NCI-H510A (cell line): ENCODE results near the gene ESR2.
"Not testable (repeated sequence)": the region's sequence is repeated elsewhere in the genome, so short reads cannot be mapped to it uniquely, and the experiment has no call there.

ENCODE experiments used
- DNase-seq: peaks from one replicate; lab custom pipeline; 2025; lab: John Stamatoyannopoulos, UW

ESR2 gene

DNA sequence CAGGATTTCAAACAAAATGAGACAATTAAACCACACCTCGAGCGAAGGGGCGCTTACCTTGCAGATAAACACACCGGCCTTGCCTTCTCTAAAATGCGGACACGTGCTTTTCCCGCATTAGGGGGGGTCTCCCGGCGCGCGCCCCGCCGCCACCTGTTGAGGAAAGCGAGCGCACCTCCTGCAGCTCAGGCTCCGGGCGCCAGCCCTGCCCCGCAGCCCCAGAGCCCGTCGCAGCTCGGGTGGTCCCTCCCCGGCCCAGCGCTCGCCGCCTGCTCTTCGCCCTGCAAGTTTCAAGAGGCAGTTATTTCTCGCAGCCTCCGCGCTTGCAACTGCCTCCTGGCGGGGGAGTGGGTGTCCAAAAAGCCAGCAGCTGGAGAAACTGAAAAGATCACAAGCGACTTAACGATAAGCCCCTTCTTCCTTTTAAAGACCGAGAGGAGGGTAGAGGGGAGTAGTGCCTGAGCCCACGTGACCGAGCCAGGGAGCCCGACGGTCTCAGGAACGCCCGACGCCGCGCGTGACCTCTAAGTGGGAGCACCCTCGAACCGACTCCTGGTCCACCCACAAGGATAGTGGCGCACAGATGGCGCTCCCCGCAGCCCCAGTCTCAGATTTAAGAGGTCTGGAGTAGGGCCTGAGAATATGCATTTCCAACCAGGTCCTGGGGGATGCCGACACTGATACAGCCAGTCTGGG, at the start of gene ESR2:
ESR2 (minus strand) TSS at position 396 of the 696 bp plus-strand sequence. CDS start 11,386 bp downstream, outside the sequence.
- DNase-seq: no peak

DNA sequence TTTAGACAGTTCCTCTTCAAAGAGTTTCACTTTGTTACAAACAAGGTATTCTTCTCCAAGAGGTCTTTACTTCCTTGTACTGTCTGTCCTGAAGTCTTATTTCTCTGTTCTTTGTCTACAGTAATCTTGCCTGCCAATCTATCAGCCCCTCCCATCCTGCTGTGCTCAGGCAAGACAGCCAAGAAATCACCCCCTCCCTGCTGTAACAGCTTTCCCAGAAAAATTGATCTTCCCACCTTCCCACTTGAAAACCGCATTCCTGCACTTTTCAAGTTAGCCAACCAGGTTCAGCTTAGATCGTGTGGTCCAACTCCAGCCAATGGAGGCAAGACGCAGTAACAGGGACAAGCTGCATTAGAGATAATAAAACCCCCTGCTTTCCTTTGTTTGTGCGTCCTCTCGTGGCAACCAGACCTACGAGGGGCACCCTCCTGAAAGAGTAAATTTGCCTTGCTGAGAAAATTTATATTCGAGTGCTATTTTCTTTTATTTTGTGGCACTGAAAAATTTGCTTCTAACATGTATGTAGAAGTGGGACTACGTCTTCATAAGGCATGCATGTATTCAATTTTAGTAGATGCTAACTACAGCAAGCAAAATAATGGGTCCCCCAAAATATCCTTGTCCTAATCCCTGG, 46.5 kb upstream of the ESR2 start:
- DNase-seq: no peak

DNA sequence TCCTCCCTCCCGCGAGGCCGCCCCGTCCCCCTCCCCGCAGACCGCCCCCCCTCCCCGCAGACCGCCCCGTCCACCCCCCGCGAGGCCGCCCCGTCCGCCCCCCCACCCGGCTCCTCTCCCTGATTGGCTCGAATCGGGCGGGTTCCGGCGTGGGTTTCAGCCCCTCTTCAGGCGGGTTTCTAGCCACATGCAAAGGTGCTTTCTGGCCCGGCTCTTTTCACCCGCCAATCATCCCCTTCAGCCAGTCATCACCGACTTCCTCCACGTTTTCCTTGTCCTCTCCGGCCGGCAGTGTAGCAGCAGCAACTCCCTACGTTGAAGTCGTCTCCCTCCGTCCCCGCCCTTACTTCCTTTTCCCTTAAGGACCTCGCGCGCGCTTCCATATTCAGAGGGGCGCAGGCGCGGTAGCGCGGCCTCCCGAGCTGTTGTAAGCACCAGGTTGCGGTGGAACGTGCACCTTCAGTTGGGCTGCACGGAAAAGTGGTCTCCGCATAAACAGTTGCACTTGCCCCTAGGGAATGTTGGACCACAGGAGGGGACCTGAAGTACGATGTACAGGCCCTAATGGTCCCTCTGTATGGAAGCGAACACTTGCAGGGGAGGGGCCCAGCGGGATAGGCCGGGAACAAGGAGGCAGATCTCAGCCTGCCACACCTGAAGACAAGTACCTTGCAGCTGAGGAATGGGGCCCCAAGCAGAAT, 44.6 kb upstream of the ESR2 start:
- peak; percentile 99 for DNase-seq

DNA sequence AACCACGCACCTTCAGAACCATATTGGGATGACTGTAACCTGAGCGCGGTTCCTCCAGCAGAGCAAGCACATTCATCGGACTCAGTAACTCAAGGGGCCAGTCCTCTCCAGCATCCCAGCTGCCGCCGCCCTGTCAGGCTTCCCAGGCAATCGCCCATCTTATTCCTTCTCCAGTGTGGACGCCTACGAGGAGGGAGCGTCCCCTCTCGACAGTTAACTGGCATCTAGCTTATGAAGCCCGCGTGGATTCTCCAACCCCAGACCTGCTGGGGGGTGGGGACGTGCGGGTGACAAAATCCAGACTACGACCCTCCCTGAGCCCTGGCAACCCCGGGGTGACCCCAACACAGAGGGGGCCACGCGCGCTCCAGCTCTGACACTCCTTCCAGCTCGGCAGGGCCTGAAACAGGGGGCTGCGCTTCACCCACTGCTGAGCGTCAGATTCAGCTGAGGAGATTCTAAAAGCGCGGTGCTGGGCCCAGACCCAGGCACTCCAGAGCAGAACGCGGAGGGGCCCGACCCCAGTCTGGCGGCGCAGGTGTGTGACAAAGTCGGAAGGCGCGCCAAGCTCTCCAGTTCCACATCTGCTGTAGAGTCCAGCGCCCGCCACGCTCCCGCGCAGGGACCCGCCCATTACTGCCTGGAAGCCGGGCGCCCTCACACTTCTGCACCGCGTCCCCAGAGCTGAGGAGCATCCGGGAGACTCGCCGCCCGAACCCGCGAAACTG, 43.9 kb upstream of the ESR2 start:
- peak; percentile 87 for DNase-seq

DNA sequence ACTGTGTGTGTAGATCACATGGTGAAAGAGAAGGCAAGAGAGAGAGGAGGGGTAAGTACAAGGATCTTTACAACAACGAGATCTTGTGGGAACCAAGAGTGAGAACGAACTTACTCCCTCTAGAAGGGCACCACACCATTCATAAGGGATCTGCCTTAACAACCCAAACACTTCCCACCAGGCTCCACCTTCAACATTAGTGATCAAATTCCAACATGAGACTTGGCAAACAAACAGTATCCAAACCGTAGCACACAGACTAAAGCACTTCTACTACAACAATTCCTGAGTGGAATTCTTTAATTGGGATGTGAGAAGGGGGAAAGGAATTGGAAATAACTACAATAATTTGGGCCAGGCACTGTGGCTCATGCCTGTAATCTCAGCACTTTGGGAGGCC, 35.0 kb upstream of the ESR2 start:
- no peak for DNase-seq

DNA sequence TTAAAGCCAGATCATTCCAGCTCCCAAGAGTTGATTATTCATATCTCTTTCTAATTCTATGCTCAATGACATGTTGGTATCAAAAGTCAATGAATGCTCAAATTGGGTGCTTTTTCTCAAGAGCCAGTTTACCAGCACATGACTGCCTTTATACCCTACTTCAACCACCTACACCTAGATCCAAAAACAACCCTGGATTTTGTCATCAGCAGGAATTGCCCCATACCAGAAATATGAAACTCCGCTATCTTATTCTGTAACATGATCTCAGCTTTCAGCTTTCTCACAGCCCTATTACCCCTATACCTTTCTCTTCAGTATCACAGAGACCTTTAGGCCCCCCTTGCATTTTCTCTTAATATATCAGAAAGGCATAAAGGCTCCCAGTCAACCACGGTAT, 32.3 kb upstream of the ESR2 start:
- DNase-seq: no peak

DNA sequence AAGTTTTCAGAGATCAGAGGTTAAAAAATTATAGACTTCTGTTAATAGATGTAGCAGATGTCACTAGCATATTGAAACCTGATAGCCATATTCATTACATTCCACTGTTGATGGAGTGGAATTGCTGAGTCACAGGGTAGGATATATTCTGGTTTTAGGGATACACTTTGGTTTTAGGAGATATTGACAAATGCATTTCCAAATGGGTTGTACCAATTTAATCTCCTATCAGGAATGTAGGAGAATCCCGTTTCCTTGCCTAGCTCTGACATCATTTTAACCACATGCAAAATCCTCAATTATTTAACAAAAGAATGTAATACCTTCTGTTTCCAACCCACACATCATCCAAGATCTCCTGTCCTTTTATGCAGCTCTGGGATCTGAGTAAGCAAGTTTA, 30.7 kb upstream of the ESR2 start:
- DNase-seq: no peak

DNA sequence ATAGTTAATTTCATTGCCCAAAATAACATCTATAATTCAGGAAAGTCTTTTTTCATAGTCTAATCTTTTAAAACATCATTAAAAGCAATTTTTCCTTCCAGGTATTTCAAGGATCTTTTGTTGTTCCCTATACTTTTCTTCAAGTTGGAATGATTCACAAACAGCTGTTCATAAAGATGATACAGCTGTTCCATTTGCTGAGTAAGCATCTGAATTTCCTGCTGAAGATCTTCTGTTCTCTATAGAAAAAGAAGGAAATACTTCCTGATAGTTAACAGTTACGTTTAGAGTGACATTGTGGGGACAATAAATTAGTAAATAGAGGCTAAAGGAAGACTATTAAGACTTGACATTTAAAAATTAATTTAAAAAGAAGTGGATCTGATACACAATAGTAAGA, 30.3 kb upstream of the ESR2 start:
- no peak for DNase-seq

DNA sequence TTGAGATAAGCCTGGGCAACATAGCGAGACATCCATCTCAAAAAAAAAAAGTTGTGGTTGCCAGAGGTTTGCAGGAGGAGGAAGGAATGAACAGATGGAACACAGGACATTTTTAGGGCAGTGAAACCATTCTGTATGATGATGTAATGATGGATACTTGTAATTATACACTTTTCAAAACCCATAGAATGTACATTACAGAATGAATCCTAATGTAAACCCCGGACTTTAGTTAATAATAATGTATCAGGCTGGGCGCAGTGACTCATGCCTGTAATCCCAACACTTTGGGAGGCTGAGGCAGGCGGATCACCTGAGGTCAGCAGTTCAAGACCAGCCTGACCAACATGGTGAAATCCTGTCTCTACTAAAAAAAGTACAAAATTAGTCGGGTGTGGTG, 26.2 kb upstream of the ESR2 start:
- DNase-seq: not testable (repeated sequence)

DNA sequence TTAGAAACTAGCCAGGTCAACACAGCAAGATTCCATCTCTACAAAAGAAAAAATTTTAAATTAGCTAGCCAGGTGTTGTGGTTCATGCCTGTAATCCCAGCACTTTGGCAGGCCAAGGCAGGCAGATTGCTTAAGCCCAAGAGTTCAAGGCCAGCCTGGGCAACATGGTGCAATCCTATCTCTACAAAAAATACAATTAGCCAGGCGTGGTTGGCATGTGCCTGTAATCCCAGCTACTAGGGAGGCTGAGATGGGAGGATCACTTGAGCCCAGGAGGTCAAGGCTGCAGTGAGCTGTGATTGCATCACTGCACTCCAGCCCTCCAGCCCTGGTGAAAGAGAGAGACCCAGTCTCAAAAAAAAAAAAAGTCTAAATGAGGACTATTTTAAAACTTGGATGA, 24.5 kb upstream of the ESR2 start:
- not testable (repeated sequence) for DNase-seq

DNA sequence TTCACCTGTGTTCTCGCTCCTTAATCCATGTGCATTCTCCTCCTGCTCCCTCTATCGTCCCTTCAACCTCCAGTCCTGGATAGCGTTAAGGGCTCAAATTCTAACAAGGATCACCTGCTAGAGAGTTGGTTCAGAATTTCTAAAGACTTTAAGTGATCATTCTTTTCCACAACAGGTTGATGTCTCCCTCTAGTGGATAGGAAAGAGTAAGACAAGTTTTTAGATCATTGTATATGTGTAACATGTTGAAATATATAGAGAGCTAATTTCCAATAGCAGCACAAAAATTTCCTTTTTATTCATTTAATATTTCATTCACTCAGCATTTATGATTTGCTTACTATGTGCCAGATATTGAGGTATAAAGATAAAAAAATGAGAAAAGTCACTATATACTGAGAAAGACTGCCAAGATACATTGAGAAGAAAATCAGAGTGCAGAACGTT, 9.3 kb upstream of the ESR2 start:
- no peak for DNase-seq

DNA sequence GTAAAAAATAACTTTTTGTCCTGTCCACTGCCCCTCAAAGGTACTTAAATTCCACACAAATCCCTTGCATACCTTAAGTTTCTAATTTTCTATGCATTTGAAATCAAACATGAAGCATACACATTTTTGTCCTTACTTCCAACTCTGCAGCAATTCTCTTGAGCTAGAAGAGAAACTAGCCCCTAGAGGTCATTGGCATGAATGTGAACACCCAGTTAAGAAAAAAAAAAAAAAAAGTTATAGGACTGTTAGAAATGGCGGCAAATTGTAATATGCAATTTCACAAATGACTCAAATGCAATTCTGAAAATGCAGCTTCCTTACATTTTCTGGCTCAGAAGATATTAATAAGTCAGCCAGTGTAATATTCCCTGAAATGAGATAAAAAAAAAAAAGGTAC, 4.6 kb upstream of the ESR2 start:
- DNase-seq: no peak

DNA sequence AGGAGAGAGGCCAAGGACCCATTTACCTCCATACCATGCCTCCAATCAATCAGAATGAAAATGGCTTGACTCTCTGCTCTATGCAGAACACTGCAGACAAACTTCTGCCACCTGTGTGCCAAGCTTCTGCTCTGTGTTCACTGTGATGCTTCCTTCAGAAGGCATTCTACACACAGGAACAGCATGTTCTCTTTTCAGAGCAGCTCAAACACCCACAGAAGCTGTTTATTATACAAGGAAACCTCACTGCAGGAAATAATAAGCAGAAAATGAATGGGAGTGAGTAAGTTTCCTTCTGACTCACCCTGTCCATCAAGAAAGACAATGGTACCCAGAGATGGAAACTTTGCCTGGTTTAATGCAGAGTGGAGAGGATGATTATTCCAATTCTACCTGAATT, 2.4 kb upstream of the ESR2 start:
- DNase-seq: no peak

DNA sequence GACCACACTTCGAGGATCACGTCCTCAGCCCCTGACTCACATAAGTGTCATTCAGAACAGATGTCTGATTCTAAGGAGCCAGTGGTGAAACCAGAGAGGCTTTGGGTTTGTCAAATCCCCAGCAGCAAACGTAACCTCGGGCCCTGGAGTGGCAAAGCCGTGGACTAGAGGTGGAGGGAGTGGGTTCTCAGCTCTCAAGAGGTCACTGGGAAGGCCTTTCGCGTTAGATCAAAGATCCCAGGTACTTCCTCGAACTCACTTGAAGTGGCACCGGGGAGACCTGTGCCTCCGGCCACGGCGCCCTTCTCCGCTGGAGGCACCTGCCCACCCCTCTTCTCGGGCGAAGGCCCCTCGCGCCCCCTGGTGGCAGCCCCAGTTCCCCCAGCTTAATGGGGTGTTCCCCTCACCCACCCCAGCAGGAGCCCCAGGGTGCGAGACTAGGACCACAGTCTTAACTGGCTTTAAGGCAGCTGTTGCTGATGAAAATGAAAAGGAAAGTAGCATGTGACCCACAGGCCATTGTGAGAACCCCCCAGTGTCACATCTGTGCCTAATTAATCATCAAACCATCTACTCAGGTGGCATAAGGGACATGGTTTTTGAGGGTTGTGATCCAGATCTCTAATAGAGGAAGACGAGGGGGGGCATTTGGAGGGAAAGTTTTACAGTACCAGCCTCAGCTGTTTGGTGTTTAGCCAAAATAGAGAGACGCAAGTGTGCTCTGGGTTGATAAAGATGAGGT, 672 bp upstream of the ESR2 start:
- DNase-seq: peak; percentile 56

DNA sequence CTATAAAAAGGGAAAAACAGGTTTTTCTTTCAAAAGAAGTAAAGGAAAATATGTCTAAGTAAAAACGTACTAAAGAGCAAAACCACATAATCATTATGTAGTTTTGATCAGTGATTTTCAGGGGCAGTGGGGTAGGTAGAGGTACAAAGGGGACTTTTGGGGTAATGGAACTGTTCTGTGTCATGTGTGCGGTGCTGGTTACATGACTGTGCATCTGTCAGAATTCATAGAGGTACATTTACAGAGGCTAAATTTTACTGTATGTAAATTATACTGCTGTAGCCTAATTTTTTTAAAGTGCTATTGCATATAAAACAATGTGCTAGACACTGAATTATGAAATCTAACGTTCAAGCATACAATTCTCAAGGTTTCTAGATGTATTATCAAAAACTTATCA, 2.0 kb downstream of the ESR2 start:
- no peak for DNase-seq

DNA sequence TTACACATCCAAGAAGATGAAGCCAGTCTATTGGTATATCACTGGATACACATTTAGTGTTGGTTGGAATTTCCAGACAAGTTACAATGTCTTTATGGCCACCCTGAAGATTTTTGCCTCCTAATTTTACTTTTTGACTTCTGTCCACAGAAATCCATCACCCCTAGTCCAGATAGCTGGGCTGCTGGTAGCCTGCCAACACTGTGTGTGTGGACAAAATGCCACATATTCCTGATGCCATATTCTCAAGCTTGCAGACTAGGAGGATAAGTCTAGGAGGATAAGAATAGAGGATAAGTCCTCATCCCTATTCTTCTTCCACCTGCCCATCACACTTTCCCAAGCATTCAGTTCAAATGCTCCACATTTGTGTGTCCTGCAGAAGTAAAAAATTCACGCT, 4.6 kb downstream of the ESR2 start:
- DNase-seq: no peak

DNA sequence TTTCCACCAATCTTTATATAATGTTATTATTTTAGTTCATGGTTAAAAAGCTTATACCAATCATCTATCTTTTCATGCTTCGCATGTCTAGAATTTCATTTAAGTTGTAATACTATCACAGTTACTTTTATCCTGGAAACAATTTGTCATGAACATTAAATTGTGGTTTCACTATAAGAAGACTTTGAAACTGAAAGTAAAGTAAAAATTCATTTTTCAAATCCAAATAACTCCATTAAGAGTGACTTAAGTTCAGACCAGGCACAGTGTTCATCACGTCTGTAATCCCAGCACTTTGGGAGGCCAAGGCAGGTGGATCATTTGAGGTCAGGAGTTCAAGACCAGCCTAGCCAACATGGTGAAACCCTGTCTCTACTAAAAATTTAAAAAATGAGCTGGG, 12.4 kb downstream of the ESR2 start:
- DNase-seq: no peak

DNA sequence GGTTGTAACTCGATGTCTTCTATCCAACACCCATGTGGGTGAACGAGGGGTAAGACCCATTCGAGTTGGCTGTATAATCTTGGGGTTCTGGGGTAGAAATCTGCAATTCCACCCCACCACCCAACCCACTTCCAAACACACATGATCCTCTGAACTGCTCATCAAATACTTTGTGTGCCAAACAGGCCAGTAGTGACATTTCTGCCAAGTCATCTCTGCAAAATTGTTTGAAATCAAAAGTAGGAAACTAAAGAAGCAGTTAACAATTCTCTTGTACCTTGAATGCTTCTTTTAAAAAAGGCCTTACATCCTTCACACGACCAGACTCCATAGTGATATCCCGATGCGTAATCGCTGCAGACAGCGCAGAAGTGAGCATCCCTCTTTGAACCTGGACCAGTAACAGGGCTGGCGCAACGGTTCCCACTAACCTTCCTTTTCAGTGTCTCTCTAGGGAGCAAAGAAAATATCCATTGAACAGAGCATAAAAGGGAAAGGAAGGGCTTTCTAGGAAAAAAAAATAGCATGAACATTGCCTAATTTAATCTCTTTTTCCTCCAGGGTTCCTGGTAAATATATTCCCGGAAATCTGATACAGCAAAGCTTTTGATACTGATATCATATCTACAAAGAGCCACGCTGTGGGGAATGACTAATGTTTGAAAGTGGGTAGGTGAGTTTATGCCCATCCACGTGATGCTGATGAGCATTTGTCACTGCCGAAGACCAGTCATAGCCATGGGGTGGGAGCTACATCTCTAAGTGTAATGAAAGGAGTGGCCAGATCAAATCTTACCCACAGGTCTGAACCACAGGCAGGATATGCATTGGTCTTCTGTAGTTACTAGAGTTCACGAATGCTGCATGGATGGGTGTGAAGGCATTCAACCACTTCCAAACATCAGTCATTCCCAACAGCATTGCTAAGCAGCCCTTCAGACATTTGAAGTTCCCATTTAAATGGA, 14.2 kb downstream of the ESR2 start:
- DNase-seq: no peak

DNA sequence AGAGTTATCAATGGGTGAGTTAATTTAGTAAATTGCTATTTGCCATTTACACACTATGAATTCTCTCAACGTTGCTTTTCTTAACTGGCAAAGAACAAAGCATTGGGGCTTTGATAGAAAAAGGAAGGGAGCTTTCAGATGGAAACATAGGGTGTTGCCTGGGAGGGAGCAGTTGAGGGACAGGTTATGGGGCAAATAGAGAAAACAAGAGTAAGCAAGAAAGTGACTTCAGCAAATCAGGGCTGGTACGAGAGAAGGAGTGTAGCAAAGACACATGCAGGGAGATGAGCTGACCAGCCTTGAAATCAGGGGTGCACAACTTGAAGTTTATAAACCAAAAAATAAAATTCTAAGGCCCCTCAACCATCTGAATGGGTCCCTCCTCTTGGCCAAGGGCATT, 15.7 kb downstream of the ESR2 start:
- no peak for DNase-seq

DNA sequence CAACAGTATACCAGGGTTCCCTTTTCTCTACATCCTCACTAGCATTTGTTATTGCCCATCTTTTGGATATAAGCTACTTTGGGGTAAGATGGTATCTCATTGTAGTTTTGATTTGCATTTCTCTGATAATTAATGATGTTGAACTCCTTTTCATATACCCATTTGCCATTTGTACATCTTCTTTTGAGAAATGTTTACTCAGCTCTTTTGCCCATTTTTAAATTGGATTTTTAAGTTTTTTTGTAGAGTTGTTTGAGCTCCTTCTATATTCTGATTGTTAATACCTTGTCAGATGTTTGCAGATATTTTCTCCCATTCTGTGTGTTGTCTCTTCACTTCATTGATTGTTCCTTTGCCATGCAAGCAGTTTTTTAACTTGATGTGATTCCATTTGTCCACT, 22.2 kb downstream of the ESR2 start:
- no peak for DNase-seq

DNA sequence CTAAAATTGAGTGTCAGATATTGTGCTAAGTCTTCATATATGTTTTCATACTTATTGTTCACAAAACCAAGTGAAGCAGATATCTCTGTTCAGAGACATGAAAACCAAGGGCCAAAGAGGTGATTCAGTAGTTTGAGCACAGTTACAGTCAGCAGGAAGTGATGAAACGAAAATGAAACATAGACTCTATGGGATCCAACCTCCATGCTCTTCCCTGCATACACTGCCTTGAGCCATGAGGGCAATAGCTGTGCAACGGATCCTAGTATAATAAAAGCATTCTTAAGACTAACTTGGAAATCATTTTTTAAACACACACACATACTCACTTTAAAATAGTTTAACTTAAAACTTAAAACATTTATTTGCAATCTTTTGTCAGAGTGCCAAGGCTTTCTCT, 27.9 kb downstream of the ESR2 start:
- DNase-seq: no peak
